CD4-positive, alpha-beta T cell treated with Interleukin-4 for 1 hour (primary cell): ENCODE data around the gene TSSK3.
"Not testable (repeated sequence)": the region's sequence is repeated elsewhere in the genome, so short reads cannot be mapped to it uniquely, and the experiment has no call there.

Experiments used
- DNase-seq, 2 donors: peaks; one replicate each; pipeline ENCODE4 v3.0.0-alpha.2; 2020 to 2022

The TSSK3 gene

GRCh38 chr1:32365445-32365844, 3.1 kb downstream of the TSSK3 start:
- no peak for DNase-seq

DNA sequence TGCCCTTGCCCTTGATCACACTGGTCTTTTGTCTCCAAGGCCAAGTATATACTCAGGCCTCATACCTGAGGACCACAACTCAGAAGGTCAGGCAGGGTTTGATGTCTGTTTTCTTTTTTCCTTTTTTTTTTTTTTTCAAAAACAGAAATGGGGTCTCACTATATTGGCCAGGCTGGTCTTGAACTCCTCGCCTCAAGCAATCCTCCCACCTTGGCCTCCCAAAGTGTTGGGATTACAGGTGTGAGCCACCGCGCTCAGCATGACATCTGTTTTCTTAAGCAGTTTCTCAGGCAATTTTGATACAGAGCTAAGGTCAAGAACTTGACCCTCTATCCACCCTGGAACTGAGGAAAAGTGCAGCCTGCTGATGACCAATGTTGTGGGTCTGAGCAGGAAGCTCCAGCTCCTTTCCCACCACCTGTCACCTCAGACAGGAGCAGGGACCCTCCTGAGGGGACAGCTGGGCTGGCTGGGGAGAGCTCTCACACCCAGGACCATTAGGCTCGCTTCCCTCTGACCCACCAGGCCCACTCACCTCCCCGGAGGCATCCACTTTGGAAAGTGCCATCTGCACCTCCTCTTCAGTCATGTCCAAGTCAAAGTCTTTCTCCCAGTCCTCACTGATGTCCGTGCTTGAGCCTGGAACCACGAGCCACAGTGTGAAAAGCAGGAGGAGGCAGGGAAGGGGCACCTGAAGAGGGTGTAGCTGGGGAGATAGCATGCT, 5.7 kb downstream of the TSSK3 start:
- DNase-seq, result no peak

GRCh38 chr1:32372149-32372756, 9.9 kb downstream of the TSSK3 start:
- DNase-seq, result peak; percentile 72 to 79

- DNase-seq, result no peak
Observed at GRCh38 chr1:32373996-32374592, 11.8 kb downstream of the TSSK3 start.

DNA sequence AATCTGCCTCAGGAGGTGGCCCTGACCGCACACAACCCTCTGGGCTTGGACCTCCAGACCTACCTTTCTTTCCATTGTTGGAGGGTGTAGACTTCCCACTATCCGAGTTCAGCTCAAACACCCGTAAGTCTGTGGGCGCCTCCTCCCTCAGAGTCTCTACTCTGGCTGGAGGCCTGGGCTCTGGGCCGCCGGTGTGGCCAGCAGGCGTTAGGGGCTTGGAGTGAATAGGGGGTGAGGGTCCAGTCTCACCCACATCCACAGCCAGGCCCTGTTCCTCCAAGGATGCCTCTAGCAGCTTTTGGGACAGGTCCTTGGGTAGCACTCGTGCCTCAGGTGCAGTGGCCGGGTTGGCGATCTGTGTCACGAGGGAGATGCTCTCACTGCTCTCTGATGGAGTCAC, 13.9 kb downstream of the TSSK3 start:
- DNase-seq, result no peak

DNA sequence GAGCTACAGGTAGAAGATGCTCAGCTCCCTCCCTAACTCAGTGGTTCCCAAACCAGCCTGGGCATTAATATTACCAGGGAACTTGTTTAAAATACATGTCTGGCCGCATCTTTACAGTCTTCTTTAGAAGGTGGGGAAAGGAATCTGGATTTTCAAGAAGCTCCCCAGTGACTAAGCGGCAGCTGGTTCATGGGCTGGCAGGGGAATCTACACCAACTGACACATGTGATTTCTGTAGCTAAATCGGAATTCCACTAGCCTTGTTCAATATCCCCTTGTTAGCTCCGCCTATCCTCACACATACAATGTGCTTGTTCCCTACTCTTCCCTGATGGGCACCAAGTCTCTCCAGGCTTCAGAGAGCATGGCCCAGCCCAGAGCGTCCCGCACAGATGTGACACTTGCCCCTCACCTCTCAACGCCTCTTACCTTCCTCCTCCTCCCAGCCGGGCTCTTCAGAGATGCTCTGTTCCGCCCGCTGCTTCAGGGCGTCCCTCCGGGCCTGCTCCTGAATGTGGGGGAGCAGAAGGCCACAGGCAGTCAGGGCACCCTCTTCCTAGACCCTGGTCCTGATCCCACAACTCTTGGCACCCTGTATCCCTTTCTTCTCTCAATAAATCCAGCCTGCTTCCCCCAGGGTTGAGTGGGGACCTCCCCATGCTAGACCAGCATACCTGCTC, 15.3 kb downstream of the TSSK3 start:
- no peak for DNase-seq

GRCh38 chr1:32380057-32380456, 17.7 kb downstream of the TSSK3 start:
- no peak for DNase-seq

- no peak for DNase-seq
Observed at GRCh38 chr1:32386676-32387392, 24.5 kb downstream of the TSSK3 start.

DNA sequence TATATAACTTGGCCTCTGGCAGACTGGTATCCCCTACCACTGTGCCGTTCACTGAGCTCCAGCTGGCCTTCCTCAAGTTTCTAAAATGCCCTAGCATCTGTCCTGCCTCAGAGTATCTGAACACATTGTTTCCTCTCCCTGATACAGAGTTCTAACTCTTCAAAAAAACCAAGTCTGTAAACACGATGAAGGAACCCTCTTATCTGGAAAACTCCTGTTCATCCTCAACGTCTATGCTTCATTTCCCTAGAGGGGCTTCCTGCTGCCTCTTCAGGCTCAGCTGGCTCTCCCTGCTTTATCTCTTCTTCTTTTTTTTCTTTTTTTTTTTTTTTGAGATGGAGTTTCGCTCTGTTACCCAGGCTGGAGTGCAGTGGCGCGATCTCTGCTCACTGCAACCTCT, 26.3 kb downstream of the TSSK3 start:
- DNase-seq, result no peak

DNA sequence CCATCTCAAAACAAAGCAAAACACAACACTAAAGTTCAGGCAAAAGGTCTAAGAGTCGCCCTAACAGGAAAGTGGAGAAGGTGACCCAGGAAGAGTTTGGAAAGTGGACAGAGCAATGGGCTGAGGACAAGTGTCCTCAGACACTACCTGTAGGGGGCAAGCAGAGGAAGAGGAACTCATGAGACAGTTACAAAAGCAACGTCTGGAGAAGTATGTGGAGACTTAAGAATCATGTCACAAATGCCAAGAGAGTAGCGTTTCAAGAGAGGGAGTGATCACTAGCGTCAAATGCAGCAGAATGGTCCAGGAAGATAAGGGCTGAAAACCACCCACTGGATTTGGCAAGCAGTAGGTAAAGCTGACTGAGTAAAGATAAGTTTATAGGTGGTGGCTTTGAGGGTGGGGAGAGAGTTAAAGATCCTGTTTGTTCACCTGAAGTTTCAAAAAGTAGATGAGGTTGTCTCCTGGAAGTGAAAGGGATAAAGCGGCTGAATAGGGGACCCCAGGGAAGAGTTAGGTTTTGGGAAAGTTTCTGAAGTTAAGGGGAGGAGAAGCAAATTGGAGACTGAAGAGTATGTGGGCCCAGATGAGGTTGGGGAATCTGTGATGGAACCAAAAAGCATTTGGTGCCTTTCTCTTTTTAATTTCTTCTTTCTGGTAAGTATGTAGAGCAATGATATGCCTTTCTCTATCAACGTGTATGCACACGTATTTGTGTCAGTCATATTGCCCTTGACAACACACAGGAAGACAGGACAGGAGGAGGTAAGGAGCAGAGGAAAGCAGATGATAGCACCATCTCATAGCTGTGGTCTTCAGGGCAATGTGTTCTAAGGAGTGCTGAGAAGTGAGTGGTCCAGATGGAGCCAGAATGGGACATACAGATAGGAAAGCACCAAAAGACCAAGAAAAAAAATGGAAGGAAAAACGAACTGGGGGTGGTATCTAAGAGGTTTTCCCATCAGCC, 28.8 kb downstream of the TSSK3 start:
- DNase-seq, result no peak

GRCh38 chr1:32392325-32392724, 30.0 kb downstream of the TSSK3 start:
- DNase-seq, result no peak

GRCh38 chr1:32393136-32393535, 30.8 kb downstream of the TSSK3 start:
- peak in 1 of 2 donors; percentile 19 for DNase-seq

DNA sequence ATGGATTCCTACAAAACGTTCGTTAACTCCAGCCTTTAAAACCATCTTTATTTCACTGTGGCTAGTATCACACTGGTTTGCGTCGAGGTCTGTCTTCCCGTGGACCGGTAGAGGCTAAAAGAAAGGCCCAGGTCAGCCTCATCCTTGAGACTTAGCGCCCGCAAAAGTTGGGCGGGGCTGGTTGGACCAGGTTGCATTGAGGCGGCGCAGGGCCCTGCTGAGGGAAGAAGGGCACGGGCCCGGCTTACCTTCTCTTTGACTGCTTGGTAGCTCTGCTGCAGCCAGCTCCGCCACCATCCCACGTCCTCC, 31.4 kb downstream of the TSSK3 start:
- DNase-seq, result peak in 1 of 2 donors; percentile 38

GRCh38 chr1:32394141-32394889, 32.0 kb downstream of the TSSK3 start, which contains the start of gene BSDC1:
TSS of gene BSDC1 (minus strand) at chr1:32394441. CDS start at chr1:32394414, 27 bp downstream.
- peak; percentile 98 to 99 for DNase-seq

DNA sequence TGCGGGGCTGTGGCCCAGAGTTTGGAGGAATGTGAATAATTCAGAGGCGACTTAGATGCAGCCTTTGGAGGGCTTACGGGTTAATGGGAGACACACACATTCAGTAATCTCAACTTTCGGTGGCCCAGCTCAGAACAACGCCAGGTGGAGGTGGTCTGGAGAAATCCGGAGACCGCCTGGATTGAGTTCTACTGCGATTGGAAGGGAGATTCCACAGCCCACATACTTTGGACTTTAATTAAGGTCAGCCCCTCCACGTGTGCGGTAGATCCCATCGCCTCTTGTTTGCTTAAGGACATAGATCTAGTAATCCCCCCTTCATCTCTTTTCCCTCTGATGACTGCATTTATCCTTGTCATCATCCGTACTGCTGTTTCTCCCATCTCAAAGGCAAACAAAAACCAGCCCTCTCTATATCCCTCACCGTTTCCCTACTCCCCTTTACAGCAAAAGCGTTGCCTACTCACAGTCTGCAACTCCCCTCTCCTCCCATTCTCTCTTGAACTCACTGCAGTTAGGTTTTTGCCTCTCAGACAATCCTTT, 32.6 kb downstream of the TSSK3 start:
- no peak for DNase-seq

DNA sequence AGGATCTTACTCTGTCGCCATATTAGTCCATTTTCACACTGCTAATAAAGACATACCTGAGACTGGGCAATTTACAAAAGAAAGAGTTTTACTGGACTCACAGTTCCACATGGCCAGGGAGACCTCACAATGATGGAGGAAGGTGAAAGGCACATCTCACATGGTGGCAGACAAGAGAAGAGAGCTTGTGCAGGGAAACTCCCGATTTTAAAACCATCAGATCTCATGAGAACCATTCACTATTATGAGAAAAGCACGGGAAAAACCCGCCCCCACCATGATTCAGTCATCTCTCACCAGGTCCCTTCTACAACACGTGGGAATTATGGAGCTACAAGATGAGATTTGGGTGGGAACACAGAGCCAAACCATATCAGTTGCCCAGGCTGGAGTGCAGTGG, 34.2 kb downstream of the TSSK3 start:
- DNase-seq, result not testable (repeated sequence)

GRCh38 chr1:32398401-32398800, 36.1 kb downstream of the TSSK3 start:
- DNase-seq, result no peak

DNA sequence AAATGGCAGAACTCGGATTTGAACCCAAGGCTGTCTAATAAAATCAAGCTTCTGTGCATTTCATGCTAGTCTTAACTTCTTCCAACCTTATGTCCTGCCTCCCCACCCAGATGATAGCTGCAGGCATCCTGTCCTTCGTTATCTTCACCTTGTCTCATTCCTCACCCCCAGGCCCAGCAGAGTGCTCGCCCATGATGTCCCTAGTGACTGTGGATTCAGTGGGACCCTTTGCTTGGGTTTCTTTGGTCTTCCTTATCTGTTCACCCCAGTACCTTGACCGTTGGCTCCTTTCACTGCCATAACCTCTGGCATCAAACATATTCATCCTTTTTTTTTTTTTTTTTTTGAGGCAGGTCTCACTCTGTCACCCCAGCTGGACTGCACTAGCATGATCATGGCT, 37.5 kb downstream of the TSSK3 start:
- no peak for DNase-seq

- DNase-seq, result peak; percentile 48
Observed at GRCh38 chr1:32400876-32401631, 38.7 kb downstream of the TSSK3 start.

DNA sequence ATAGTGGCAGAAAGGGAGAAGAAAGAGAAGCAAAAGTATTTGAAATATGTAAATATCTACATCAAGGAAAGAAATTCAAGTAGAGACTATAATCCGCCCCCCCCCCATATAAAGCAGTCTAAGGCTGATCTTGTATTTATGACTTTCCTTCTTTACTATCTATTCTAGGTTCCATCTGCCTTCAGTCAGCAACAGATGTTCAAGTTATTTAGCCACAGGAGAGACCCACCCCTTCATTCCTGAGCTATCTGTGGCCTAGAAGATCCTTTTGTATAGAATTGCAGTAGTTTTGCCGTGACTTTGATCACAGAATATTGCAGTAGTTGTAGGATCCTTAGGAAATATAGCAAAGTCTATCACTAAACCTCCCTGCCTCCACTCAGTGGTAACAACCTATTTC, 42.6 kb downstream of the TSSK3 start:
- DNase-seq, result no peak
